HG02870 (cell line): ENCODE data around the gene CLCN1.

Source experiments
- ATAC-seq: cut with Tn5 transposase; IDR thresholded peaks from one replicate; pipeline ENCODE4 v1.9.1; 2021; ENCODE audit warnings: mild to moderate bottlenecking, moderate library complexity; ENCODE audit not compliant: unreplicated experiment

The CLCN1 gene

GRCh38 chr7:143362131-143363015 is 46.5 kb downstream of the CLCN1 start, which contains the start of gene FAM131B:
Gene FAM131B, minus strand, starts transcription at chr7:143362713. Its CDS starts 110 bp downstream, at chr7:143362603.
- no peak for ATAC-seq

GRCh38 chr7:143363016-143363937 is 47.4 kb downstream of the CLCN1 start:
- no peak for ATAC-seq

- ATAC-seq = no peak
These were observed 52.1 kb downstream of the CLCN1 start for GRCh38 chr7:143367972-143368371.

GRCh38 chr7:143368387-143368786 is 52.5 kb downstream of the CLCN1 start:
- ATAC-seq = no peak

GRCh38 chr7:143369678-143370651 is 54.1 kb downstream of the CLCN1 start:
- ATAC-seq = no peak

GRCh38 chr7:143372070-143372469 is 56.2 kb downstream of the CLCN1 start:
- no peak for ATAC-seq

GRCh38 chr7:143373255-143373794 is 57.4 kb downstream of the CLCN1 start:
- no peak for ATAC-seq

- ATAC-seq = no peak
These were observed 58.6 kb downstream of the CLCN1 start for GRCh38 chr7:143374561-143374960.

GRCh38 chr7:143375298-143376034 is 59.6 kb downstream of the CLCN1 start:
- no peak for ATAC-seq

GRCh38 chr7:143376396-143376795 is 60.5 kb downstream of the CLCN1 start:
- no peak for ATAC-seq

- ATAC-seq = peak; percentile 0
These were observed 63.8 kb downstream of the CLCN1 start for GRCh38 chr7:143379611-143380259.

GRCh38 chr7:143380260-143380645 is 64.3 kb downstream of the CLCN1 start:
- peak; percentile 53 for ATAC-seq

- ATAC-seq = peak; percentile 74
These were observed 64.9 kb downstream of the CLCN1 start, which contains the start of gene ZYX for GRCh38 chr7:143380646-143381426. Gene ZYX, plus strand, starts transcription at chr7:143381345. Its CDS starts 227 bp downstream, at chr7:143381572.

- peak; percentile 4 for ATAC-seq
These were observed 65.7 kb downstream of the CLCN1 start for GRCh38 chr7:143381427-143382125.

- no peak for ATAC-seq
These were observed 66.3 kb downstream of the CLCN1 start for GRCh38 chr7:143382126-143382790.

- ATAC-seq = no peak
These were observed 67.1 kb downstream of the CLCN1 start for GRCh38 chr7:143382791-143383641.
